Neural progenitor cell (in vitro differentiated cells): Measurements from ENCODE around the gene PRF1.

ENCODE experiments used
- CTCF ChIP-seq: fragments of 200-600 bp; sonication (generic); IDR thresholded peaks from 2 replicates; pipeline ENCODE4 v1.5.1; 2017; ENCODE audit warnings: antibody characterized with exemption, mild to moderate bottlenecking
- EZH2 ChIP-seq: fragments of 200-600 bp; sonication (generic); IDR thresholded peaks from 2 replicates; pipeline ENCODE4 v1.6.1; 2017; ENCODE audit warnings: antibody characterized with exemption, mild to moderate bottlenecking, moderate library complexity
- EZH2phosphoT487 ChIP-seq: fragments of 200-600 bp; sonication (generic); IDR thresholded peaks from 2 replicates; pipeline ENCODE4 v1.6.1; 2017; ENCODE audit warnings: antibody characterized with exemption

- TF ChIP-seq CTCF (no peak), EZH2 (no peak), EZH2phosphoT487 (no peak)
These were observed 51.1 kb downstream of the PRF1 start for GRCh38 chr10:70551466-70551865.
